Ishikawa (cell line): Measurements from ENCODE around the gene LPP.

Experiments
- EP300 ChIP-seq: IDR thresholded peaks from 2 replicates; pipeline ENCODE4 v1.6.1; 2012; ENCODE audit warnings: borderline replicate concordance
- MAX ChIP-seq: IDR thresholded peaks from 2 replicates; pipeline ENCODE4 v1.6.1; 2012
- RAD21 ChIP-seq: IDR thresholded peaks from 2 replicates; pipeline ENCODE4 v1.6.1; 2012; ENCODE audit warnings: low read depth
- TAF1 ChIP-seq: IDR thresholded peaks from 2 replicates; pipeline ENCODE4 v1.6.1; 2012; ENCODE audit warnings: low read depth, mild to moderate bottlenecking
- USF1 ChIP-seq: IDR thresholded peaks from 2 replicates; pipeline ENCODE4 v1.6.1; 2012
- TF ChIP-seq, protein P1 (sequence below): IDR thresholded peaks from 2 replicates; pipeline ENCODE4 v1.6.1; 2012; ENCODE audit warnings: low read depth, mild to moderate bottlenecking

GRCh38 chr3:188802645-188803044 lies 648.7 kb downstream of the LPP start:
- TF ChIP-seq RAD21 (no peak), MAX (no peak), USF1 (no peak), EP300 (no peak), TAF1 (no peak)
- TF ChIP-seq, protein P1, sequence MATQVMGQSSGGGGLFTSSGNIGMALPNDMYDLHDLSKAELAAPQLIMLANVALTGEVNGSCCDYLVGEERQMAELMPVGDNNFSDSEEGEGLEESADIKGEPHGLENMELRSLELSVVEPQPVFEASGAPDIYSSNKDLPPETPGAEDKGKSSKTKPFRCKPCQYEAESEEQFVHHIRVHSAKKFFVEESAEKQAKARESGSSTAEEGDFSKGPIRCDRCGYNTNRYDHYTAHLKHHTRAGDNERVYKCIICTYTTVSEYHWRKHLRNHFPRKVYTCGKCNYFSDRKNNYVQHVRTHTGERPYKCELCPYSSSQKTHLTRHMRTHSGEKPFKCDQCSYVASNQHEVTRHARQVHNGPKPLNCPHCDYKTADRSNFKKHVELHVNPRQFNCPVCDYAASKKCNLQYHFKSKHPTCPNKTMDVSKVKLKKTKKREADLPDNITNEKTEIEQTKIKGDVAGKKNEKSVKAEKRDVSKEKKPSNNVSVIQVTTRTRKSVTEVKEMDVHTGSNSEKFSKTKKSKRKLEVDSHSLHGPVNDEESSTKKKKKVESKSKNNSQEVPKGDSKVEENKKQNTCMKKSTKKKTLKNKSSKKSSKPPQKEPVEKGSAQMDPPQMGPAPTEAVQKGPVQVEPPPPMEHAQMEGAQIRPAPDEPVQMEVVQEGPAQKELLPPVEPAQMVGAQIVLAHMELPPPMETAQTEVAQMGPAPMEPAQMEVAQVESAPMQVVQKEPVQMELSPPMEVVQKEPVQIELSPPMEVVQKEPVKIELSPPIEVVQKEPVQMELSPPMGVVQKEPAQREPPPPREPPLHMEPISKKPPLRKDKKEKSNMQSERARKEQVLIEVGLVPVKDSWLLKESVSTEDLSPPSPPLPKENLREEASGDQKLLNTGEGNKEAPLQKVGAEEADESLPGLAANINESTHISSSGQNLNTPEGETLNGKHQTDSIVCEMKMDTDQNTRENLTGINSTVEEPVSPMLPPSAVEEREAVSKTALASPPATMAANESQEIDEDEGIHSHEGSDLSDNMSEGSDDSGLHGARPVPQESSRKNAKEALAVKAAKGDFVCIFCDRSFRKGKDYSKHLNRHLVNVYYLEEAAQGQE = no peak
